Keratinocyte (primary cell): Measurements from ENCODE around the gene ALOX12B. TPM values are rescaled to one million over a fixed set of nuclear protein-coding genes. Genes with fewer than 3 reads are reported as not detected.
"Not testable (repeated sequence)": the region's sequence is repeated elsewhere in the genome, so short reads cannot be mapped to it uniquely, and the experiment has no call there.

ENCODE experiments used
- DNase-seq: peaks from one replicate; pipeline ENCODE4 v3.0.0-alpha.2; 2011; ENCODE audit warnings: low read depth, missing footprints, low spot score
- FAIRE-seq: peaks from 2 replicates; lab custom pipeline; 2011; peaks lifted over from hg19 to GRCh38; lab: Jason Lieb, UNC
- H2AFZ ChIP-seq: 2 replicates; pipeline ENCODE4 v1.6.0; 2012; ENCODE audit warnings: low read length, control low read depth, inconsistent platforms; ENCODE audit not compliant: control insufficient read depth
- H3K27ac ChIP-seq: 2 replicates; pipeline ENCODE4 v1.5.1; 2011; ENCODE audit warnings: low read length; ENCODE audit not compliant: control insufficient read depth, insufficient read depth
- H3K27me3 ChIP-seq: 3 replicates; pipeline ENCODE4 v1.6.0; 2011; ENCODE audit warnings: low read length; ENCODE audit not compliant: control insufficient read depth, insufficient read depth; ENCODE audit errors: extremely low read depth
- H3K36me3 ChIP-seq, 2 experiments: 2 replicates in 1 of 2; 3 replicates in 1 of 2; pipeline ENCODE4 v1.5.1; 2011; ENCODE audit warnings: low read length in 2 of 2, mild to moderate bottlenecking in 1 of 2; ENCODE audit not compliant: control insufficient read depth in 2 of 2, insufficient read depth in 2 of 2; ENCODE audit errors: extremely low read depth in 1 of 2
- H3K4me1 ChIP-seq: 3 replicates; pipeline ENCODE4 v1.5.1; 2011; ENCODE audit warnings: low read length; ENCODE audit not compliant: control insufficient read depth, insufficient read depth; ENCODE audit errors: extremely low read depth
- H3K4me2 ChIP-seq: 3 replicates; pipeline ENCODE4 v1.6.0; 2011; ENCODE audit warnings: low read depth, low read length; ENCODE audit not compliant: control insufficient read depth, insufficient read depth; ENCODE audit errors: extremely low read depth
- H3K4me3 ChIP-seq, 3 experiments: fragments of 200-600 bp in 1 of 3; sonication (generic) in 1 of 3; 2 replicates in 2 of 3; 3 replicates in 1 of 3; pipeline ENCODE4 v1.5.1; 2011 to 2016; ENCODE audit warnings: low read length in 3 of 3, mild to moderate bottlenecking in 3 of 3, control low read depth in 2 of 3, inconsistent platforms in 1 of 3, low read depth in 1 of 3, mixed read lengths in 1 of 3, mixed run types in 1 of 3, moderate library complexity in 1 of 3; ENCODE audit not compliant: control insufficient read depth in 2 of 3, insufficient read depth in 2 of 3; ENCODE audit errors: extremely low read depth in 1 of 3
- H3K79me2 ChIP-seq: 2 replicates; pipeline ENCODE4 v1.6.0; 2012; ENCODE audit warnings: low read length; ENCODE audit not compliant: control insufficient read depth, insufficient read depth
- H3K9ac ChIP-seq: 3 replicates; pipeline ENCODE4 v1.6.0; 2011; ENCODE audit warnings: low read length; ENCODE audit not compliant: control insufficient read depth, insufficient read depth; ENCODE audit errors: extremely low read depth
- H3K9me1 ChIP-seq: 3 replicates; pipeline ENCODE4 v1.6.0; 2011; ENCODE audit warnings: low read length; ENCODE audit not compliant: control insufficient read depth, insufficient read depth; ENCODE audit errors: extremely low read depth
- H3K9me3 ChIP-seq: 2 replicates; pipeline ENCODE4 v1.5.1; 2012; ENCODE audit warnings: low read depth, low read length; ENCODE audit not compliant: control insufficient read depth
- H4K20me1 ChIP-seq: 3 replicates; pipeline ENCODE4 v1.6.0; 2011; ENCODE audit warnings: low read length; ENCODE audit not compliant: control insufficient read depth, insufficient read depth; ENCODE audit errors: extremely low read depth
- CTCF ChIP-seq, 3 experiments: IDR thresholded peaks in 1 of 3; conservative IDR thresholded peaks in 1 of 3; optimal IDR thresholded peaks in 1 of 3; 2 replicates in 2 of 3; 3 replicates in 1 of 3; pipeline versions ENCODE3 to v1.5.1; 2011; ENCODE audit warnings: low read length in 3 of 3, mild to moderate bottlenecking in 3 of 3, moderate library complexity in 2 of 3, control low read depth in 1 of 3, inconsistent platforms in 1 of 3; ENCODE audit not compliant: insufficient read depth in 2 of 3; ENCODE audit errors: extremely low read depth in 1 of 3
- EZH2 ChIP-seq: IDR thresholded peaks from one replicate; pipeline ENCODE4 v1.6.1; 2012; ENCODE audit warnings: inconsistent platforms, mild to moderate bottlenecking, low read length, moderate library complexity
- dilution Hi-C: fragments of 300-500 bp; cut with MboI; formaldehyde crosslinking; loops from one replicate; pipeline ENCODE4 v1.7.0; 2020; ENCODE audit warnings: low sequenced_read_pairs; ENCODE audit not compliant: extremely low pct_ligation_motif_present
- polyA plus RNA-seq, 5 experiments: library from polyadenylated mRNA; depleted of rRNA in 3 of 5; stranded (reverse) in 3 of 5; stranded (forward) in 1 of 5; unstranded in 1 of 5; fragments of >200 nt; gene quantifications; 1 replicate in 1 of 5; 2 replicates in 3 of 5; 3 replicates in 1 of 5; pipeline versions ENCODE4 v1.2.1 to v1.2.3, GENCODE V29; 2011 to 2012; ENCODE audit warnings: missing spikeins in 2 of 5, low read depth in 1 of 5, low replicate concordance in 1 of 5

ALOX12B gene
- polyA plus RNA-seq, 1 donor (not counting 4 experiments of a cell fraction or from before 2014, with no cell fraction given), result 0.47 TPM

- DNase-seq (no peak), FAIRE-seq (peak; percentile 100)
- no peaks in the 10 kb centered on the region for H3K27me3 ChIP-seq
- no peaks in the 10 kb centered on the region for H4K20me1 ChIP-seq
- no peak overlapping the region for H2AFZ ChIP-seq
- H3K79me2 ChIP-seq, result no peaks in the 10 kb centered on the region
- H3K36me3 ChIP-seq, result no peaks in the 10 kb centered on the region
- H3K27ac ChIP-seq, result no peak overlapping the region
- H3K9me1 ChIP-seq, result no peaks in the 10 kb centered on the region
- peaks cover 10% of the 10 kb centered on the region for H3K4me1 ChIP-seq
- peak overlapping the region in 1 of 3 experiments; percentile 9 for H3K4me3 ChIP-seq
- no peak for TF ChIP-seq CTCF (optimal IDR thresholded peaks at IDR 0.05 in 1 of 3, IDR thresholded peaks at IDR 0.05 in 1 of 3, conservative IDR thresholded peaks at IDR 0.05 in 1 of 3; ENCODE audit: extremely low read depth in 1 of 3, insufficient read depth in 2 of 3, low read length in 3 of 3)
- no peak for TF ChIP-seq EZH2
- dilution Hi-C loops, result no loop called here
- H3K9ac ChIP-seq, result no peak overlapping the region
- H3K9me3 ChIP-seq, result no peaks in the 10 kb centered on the region
- H3K4me2 ChIP-seq, result peak overlapping the region; percentile 42
These were observed 58.4 kb downstream of the ALOX12B start for GRCh38 chr17:8029121-8029520.

- no peak for FAIRE-seq
These were observed 62.2 kb downstream of the ALOX12B start for GRCh38 chr17:8025176-8025911.

GRCh38 chr17:8024161-8024560, 63.4 kb downstream of the ALOX12B start:
- H3K9me3 ChIP-seq, dilution Hi-C loops, H3K36me3 ChIP-seq, H3K27me3 ChIP-seq, FAIRE-seq, H3K4me2 ChIP-seq, H3K9ac ChIP-seq, H3K27ac ChIP-seq, H4K20me1 ChIP-seq, H3K79me2 ChIP-seq, H2AFZ ChIP-seq, DNase-seq, H3K4me3 ChIP-seq, H3K9me1 ChIP-seq: not testable (repeated sequence)
- H3K4me1 ChIP-seq, result peaks cover 23% of the 10 kb centered on the region

More at GRCh38 chr17:8025176-8025911, 62.2 kb downstream of the ALOX12B start:
- Histone ChIP-seq H3K4me3 (no peak overlapping the region), H3K27ac (no peak overlapping the region), H3K4me2 (no peak overlapping the region), H3K9me3 (no peaks in the 10 kb centered on the region), H3K9ac (no peak overlapping the region), H3K36me3 (no peaks in the 10 kb centered on the region), H3K27me3 (no peaks in the 10 kb centered on the region), H2AFZ (no peak overlapping the region), H4K20me1 (no peaks in the 10 kb centered on the region), H3K4me1 (peaks cover 15% of the 10 kb centered on the region), H3K9me1 (no peaks in the 10 kb centered on the region), H3K79me2 (no peaks in the 10 kb centered on the region)
- dilution Hi-C loops, result no loop called here
- TF ChIP-seq CTCF (optimal IDR thresholded peaks at IDR 0.05 in 1 of 3, IDR thresholded peaks at IDR 0.05 in 1 of 3, conservative IDR thresholded peaks at IDR 0.05 in 1 of 3; ENCODE audit: extremely low read depth in 1 of 3, insufficient read depth in 2 of 3, low read length in 3 of 3) (no peak), EZH2 (no peak)
- no peak for DNase-seq
